PFSK-1 (cell line): ENCODE results near the gene CTNNBL1. TPM values are rescaled to one million over a fixed set of nuclear protein-coding genes. Genes with fewer than 3 reads are reported as not detected.
A peak's percentile ranks its signal among the peaks of the same experiment; 100 is the strongest.

ENCODE experiments used
- FOXP2 ChIP-seq: optimal IDR thresholded peaks from 2 replicates; pipeline ENCODE3; 2011; ENCODE audit warnings: borderline replicate concordance, control low read depth, inconsistent platforms; ENCODE audit not compliant: insufficient read depth; ENCODE audit errors: extremely low read length, extremely low read depth
- POLR2AphosphoS5 ChIP-seq: IDR thresholded peaks from 2 replicates; pipeline ENCODE4 v1.6.1; 2012; ENCODE audit warnings: low read depth, mild to moderate bottlenecking, control low read depth, low read length, moderate library complexity
- SIN3A ChIP-seq: IDR thresholded peaks from 2 replicates; pipeline ENCODE4 v1.6.1; 2012; ENCODE audit warnings: mild to moderate bottlenecking, low read length, moderate library complexity, borderline replicate concordance; ENCODE audit not compliant: insufficient read depth
- TAF1 ChIP-seq: IDR thresholded peaks from 2 replicates; pipeline ENCODE4 v1.6.1; 2012; ENCODE audit warnings: low read length, control low read depth, borderline replicate concordance; ENCODE audit not compliant: insufficient read depth
- polyA plus RNA-seq: library from polyadenylated mRNA; unstranded; fragments of >200 nt; gene quantifications from one replicate; pipeline ENCODE4 v1.2.1, GENCODE V29; 2012; ENCODE audit warnings: low read depth, missing spikeins; ENCODE audit not compliant: insufficient read length
- TF ChIP-seq, protein P1 (sequence below), 2 experiments: IDR thresholded peaks; 2 replicates each; pipeline versions ENCODE4 v1.6.1 to v1.8.0; 2011 to 2012; ENCODE audit warnings: low read depth in 2 of 2, low read length in 2 of 2, control low read depth in 1 of 2, inconsistent platforms in 1 of 2, mild to moderate bottlenecking in 1 of 2, moderate library complexity in 1 of 2; ENCODE audit not compliant: insufficient read depth in 1 of 2

CTNNBL1 gene, protein sequence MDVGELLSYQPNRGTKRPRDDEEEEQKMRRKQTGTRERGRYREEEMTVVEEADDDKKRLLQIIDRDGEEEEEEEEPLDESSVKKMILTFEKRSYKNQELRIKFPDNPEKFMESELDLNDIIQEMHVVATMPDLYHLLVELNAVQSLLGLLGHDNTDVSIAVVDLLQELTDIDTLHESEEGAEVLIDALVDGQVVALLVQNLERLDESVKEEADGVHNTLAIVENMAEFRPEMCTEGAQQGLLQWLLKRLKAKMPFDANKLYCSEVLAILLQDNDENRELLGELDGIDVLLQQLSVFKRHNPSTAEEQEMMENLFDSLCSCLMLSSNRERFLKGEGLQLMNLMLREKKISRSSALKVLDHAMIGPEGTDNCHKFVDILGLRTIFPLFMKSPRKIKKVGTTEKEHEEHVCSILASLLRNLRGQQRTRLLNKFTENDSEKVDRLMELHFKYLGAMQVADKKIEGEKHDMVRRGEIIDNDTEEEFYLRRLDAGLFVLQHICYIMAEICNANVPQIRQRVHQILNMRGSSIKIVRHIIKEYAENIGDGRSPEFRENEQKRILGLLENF
- polyA plus RNA-seq, result 88.4 TPM

DNA sequence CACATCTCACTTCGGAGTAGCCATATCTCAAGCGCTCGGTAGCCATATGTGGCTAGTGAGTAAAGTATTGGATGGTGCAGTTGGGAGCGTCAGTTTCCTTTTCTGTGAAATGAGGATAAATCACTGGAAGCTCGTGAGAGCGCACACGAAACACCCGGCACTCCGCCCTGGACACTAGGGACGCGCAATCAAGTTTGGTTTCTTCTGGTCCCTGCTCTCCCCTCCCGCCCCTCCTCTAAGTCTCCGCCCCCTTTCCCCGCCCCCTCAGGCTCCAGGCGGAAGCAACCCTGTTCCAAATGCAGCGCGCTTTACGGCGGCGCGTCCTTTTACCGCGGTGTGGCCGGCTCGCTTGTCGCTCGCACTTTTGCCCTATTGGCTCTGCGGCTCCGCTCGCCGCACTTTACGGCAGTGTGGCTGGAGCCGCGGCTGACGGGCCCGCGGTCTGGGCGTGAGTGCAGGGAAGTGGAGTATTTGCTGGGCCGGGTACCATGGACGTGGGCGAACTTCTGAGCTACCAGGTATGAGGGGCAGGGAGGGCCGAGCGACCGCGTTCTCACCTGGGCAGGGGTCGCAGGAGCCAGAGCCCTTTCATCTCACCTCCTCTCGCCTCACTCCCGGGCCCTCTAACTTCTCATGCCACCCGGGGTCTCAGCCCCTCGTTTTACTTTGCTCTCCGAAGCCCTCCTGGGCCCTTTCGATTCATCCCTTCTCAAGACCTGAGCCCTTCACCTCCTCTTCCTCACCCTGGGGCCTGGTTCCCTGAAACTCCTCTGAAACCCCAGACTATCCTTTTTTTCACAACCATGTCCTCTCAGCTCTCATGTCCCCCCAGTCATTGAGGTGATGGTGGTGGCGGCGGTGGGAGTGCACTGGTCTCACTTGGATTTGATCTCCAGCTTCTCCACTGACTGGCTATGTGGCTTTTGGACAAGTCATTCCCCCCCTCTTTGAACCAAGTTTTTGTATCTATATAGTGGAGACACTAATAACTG lies at the start of gene CTNNBL1:
Gene CTNNBL1, plus strand, starts transcription at position 396 of the 992 bp plus-strand sequence. Its CDS starts 93 bp downstream, at position 489.
- TF ChIP-seq FOXP2, result peak; percentile 92
- TF ChIP-seq SIN3A, result peak; percentile 34; the same call in 1 of the 2 replicates
- TF ChIP-seq TAF1, result no peak
- TF ChIP-seq, protein P1, sequence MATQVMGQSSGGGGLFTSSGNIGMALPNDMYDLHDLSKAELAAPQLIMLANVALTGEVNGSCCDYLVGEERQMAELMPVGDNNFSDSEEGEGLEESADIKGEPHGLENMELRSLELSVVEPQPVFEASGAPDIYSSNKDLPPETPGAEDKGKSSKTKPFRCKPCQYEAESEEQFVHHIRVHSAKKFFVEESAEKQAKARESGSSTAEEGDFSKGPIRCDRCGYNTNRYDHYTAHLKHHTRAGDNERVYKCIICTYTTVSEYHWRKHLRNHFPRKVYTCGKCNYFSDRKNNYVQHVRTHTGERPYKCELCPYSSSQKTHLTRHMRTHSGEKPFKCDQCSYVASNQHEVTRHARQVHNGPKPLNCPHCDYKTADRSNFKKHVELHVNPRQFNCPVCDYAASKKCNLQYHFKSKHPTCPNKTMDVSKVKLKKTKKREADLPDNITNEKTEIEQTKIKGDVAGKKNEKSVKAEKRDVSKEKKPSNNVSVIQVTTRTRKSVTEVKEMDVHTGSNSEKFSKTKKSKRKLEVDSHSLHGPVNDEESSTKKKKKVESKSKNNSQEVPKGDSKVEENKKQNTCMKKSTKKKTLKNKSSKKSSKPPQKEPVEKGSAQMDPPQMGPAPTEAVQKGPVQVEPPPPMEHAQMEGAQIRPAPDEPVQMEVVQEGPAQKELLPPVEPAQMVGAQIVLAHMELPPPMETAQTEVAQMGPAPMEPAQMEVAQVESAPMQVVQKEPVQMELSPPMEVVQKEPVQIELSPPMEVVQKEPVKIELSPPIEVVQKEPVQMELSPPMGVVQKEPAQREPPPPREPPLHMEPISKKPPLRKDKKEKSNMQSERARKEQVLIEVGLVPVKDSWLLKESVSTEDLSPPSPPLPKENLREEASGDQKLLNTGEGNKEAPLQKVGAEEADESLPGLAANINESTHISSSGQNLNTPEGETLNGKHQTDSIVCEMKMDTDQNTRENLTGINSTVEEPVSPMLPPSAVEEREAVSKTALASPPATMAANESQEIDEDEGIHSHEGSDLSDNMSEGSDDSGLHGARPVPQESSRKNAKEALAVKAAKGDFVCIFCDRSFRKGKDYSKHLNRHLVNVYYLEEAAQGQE (IDR thresholded peaks at IDR 0.05; ENCODE audit: insufficient read depth in 1 of 2, low read depth in 2 of 2, low read length in 2 of 2), result 0 out of 4 replicates have a peak, but pooled peaks of 1 of the 2 experiments have one; percentile 13
- peak; percentile 79 for TF ChIP-seq POLR2AphosphoS5

DNA sequence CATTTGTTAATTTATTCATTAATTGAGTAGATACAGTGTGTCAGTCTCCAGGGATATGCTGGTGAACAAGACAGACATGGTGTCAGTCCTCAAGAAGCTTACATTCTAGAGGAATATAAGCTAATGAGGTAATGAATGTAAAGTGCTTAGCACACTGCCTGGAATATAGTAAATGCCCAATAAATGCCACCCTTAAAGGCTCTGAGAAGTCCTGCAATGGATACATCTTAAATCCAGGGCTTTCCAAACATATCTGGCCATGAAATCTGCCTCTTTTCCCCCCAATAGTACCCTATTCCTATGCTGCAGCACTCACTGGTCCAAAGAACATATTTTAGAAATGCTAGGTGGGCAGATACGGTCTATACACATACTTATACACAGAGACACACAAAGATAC lies 49.2 kb upstream of the CTNNBL1 start:
- no peak for TF ChIP-seq TAF1
- no peak for TF ChIP-seq SIN3A
- TF ChIP-seq, protein P1 (IDR thresholded peaks at IDR 0.05; ENCODE audit: insufficient read depth in 1 of 2, low read depth in 2 of 2, low read length in 2 of 2), result no peak
- TF ChIP-seq POLR2AphosphoS5, result no peak
- no peak for TF ChIP-seq FOXP2

DNA sequence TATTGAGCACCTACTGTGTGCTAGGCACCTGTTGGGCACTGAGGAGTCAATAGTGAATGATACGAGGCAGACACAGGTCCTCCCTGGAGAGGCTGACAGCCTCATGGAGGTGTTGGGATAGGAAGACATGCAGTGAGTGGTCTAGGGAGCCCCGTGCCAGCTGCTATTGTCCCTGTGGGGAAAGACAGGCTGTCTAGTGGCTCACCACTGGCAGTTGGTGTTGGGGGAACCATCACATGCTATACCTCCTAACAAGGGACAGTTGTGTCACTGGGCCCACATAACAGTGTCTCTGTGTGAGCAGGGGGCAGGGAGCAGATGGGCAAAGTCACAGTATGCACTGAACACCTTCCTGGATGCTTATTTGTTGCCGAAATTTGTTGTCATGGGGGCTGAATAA lies 45.9 kb upstream of the CTNNBL1 start:
- no peak for TF ChIP-seq FOXP2
- no peak for TF ChIP-seq TAF1
- no peak for TF ChIP-seq POLR2AphosphoS5
- TF ChIP-seq SIN3A, result no peak
- TF ChIP-seq, protein P1 (IDR thresholded peaks at IDR 0.05; ENCODE audit: insufficient read depth in 1 of 2, low read depth in 2 of 2, low read length in 2 of 2), result no peak

DNA sequence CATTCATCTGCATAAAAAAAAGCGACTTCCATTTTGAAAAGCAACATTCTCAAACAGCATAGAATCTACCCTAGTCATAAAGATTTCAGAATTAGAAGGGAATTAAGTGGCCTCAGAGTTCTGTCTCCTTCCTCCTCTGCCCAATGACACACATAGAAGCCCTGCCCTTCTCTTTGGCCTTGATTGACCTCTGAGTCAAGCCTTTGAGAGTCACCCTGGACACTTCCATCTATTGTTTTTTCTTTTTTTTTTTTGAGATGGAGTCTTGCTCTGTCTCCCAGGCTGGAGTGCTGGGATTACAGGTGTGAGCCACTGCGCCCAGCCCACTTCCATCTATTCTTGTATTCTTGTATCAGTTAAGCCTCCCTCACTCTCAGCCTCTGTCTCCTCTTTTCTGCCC lies 44.8 kb upstream of the CTNNBL1 start:
- TF ChIP-seq TAF1, result no peak
- no peak for TF ChIP-seq FOXP2
- TF ChIP-seq, protein P1 (IDR thresholded peaks at IDR 0.05; ENCODE audit: insufficient read depth in 1 of 2, low read depth in 2 of 2, low read length in 2 of 2), result no peak
- no peak for TF ChIP-seq POLR2AphosphoS5
- no peak for TF ChIP-seq SIN3A
